Measurements from ENCODE around the gene CC2D2B. TPM values are rescaled to one million over a fixed set of nuclear protein-coding genes. Genes with fewer than 3 reads are reported as not detected.
A peak's percentile ranks its signal among the peaks of the same experiment; 100 is the strongest.

Gene CC2D2B
- total RNA-seq, 1 experiment from 2014 or later, result not detected

DNA sequence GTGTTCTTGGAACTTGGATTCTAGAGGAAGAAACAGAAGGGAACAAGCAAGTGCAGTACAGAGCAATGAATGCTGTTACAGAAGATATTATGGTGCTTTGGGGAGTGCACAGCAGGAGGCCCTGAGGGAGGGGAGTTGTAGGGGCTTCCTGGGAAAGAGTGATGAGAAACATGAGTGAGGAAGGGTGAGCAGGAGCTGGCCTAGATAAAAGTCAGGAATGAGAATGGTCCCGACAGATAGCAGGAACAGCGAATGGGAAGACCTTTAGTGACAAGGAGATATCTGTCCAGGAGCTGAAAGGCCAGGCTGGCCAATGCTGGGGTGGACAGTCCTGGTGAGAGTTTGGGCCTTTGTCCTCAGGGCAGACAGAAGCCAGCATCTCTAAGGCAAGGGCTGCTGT lies 115.0 kb downstream of the CC2D2B start:
- no peaks in the 10 kb centered on the region for H3K27me3 Mint-ChIP-seq (ENCODE audit: insufficient read depth, unreplicated experiment)
- BruUV-seq (replicated peaks), result no TSS peak
- DNase-seq (ENCODE audit: unreplicated experiment), result no peak
- TF ChIP-seq, protein P1, sequence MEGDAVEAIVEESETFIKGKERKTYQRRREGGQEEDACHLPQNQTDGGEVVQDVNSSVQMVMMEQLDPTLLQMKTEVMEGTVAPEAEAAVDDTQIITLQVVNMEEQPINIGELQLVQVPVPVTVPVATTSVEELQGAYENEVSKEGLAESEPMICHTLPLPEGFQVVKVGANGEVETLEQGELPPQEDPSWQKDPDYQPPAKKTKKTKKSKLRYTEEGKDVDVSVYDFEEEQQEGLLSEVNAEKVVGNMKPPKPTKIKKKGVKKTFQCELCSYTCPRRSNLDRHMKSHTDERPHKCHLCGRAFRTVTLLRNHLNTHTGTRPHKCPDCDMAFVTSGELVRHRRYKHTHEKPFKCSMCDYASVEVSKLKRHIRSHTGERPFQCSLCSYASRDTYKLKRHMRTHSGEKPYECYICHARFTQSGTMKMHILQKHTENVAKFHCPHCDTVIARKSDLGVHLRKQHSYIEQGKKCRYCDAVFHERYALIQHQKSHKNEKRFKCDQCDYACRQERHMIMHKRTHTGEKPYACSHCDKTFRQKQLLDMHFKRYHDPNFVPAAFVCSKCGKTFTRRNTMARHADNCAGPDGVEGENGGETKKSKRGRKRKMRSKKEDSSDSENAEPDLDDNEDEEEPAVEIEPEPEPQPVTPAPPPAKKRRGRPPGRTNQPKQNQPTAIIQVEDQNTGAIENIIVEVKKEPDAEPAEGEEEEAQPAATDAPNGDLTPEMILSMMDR (IDR thresholded peaks at IDR 0.05; ENCODE audit: unreplicated experiment), result no peak
- ChIA-PET CTCF (interaction anchor here (0.8 to 1.5 kb wide), 4 partner anchors 18 to 329 kb away, joined by 3 to 4 read pairs (median 3); partner anchors contain the start of gene TCTN3), POLR2A (interaction anchor here (0.9 kb wide), 1 partner anchor 68 kb away, joined by 4 read pairs; no protein-coding TSS in a partner anchor)
- intact Hi-C loops (cut with micrococcal nuclease), result no loop called here
- no peak overlapping the region for H3K27ac Mint-ChIP-seq (ENCODE audit: low read depth, unreplicated experiment)
- H3K36me3 Mint-ChIP-seq (ENCODE audit: insufficient read depth, unreplicated experiment), result no peaks in the 10 kb centered on the region
- H3K4me3 Mint-ChIP-seq (ENCODE audit: unreplicated experiment), result no peak overlapping the region
- H3K4me1 Mint-ChIP-seq (ENCODE audit: insufficient read depth, unreplicated experiment), result no peaks in the 10 kb centered on the region
- no peaks in the 10 kb centered on the region for H3K9me3 Mint-ChIP-seq (ENCODE audit: unreplicated experiment)

DNA sequence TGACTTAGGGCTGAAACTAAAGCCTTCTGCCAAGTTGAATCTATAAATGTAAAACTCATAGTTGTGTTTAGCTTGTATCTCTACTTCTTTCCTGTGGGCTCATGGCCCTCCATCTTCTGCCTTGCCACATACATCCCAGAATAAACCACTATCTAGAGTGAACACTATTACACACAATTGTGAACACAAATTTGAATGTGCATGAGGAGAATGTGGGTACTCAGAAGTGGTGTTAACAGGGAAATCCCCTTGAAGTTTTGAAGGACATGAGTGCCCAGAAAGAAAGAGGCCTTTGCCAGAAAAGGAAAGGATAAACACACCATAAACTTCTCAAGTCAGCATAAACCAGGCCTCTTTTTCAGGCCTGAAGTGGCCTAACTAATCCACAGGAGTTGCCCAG lies 115.4 kb downstream of the CC2D2B start:
- Mint-ChIP-seq H3K27me3 (ENCODE audit: insufficient read depth, unreplicated experiment) (no peaks in the 10 kb centered on the region), H3K9me3 (ENCODE audit: unreplicated experiment) (no peaks in the 10 kb centered on the region), H3K4me3 (ENCODE audit: unreplicated experiment) (no peak overlapping the region), H3K27ac (ENCODE audit: low read depth, unreplicated experiment) (no peak overlapping the region), H3K36me3 (ENCODE audit: insufficient read depth, unreplicated experiment) (no peaks in the 10 kb centered on the region), H3K4me1 (ENCODE audit: insufficient read depth, unreplicated experiment) (no peaks in the 10 kb centered on the region)
- CTCF ChIA-PET, result interaction anchor here (0.8 to 1.5 kb wide), 5 partner anchors 18 to 329 kb away, joined by 3 to 6 read pairs (median 3); partner anchors contain the start of gene TCTN3
- intact Hi-C loops (cut with micrococcal nuclease), result no loop called here
- POLR2A ChIA-PET, result interaction anchor here (0.9 kb wide), 1 partner anchor 67 kb away, joined by 4 read pairs; no protein-coding TSS in a partner anchor
- TF ChIP-seq, protein P1 (IDR thresholded peaks at IDR 0.05; ENCODE audit: unreplicated experiment), result no peak
- BruUV-seq (replicated peaks), result no TSS peak
- no peak for DNase-seq (ENCODE audit: unreplicated experiment)

DNA sequence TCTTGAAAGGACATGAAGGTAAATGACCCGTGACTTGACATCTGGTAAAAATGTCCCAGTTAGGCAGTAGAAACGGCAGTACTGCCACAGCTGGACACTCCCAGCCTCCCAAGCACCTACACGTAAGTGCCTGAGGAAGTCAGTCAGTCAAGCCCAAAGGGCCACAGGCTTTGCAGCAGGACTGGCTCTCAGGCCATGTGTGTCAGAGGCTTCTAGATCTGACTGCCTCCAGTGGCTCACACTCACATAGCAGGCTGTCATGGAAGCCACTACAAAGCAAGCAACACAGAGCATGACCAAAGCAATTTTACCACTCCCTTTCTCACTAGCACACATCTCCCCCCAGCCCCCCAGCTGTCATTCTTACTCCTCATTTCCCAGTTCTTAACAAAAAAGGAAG lies 117.8 kb downstream of the CC2D2B start:
- H3K27me3 Mint-ChIP-seq (ENCODE audit: insufficient read depth, unreplicated experiment), result no peaks in the 10 kb centered on the region
- ChIA-PET POLR2A (interaction anchor here (1.6 kb wide), 1 partner anchor 19 kb away, joined by 4 read pairs; no protein-coding TSS in a partner anchor), CTCF (interaction anchor here (0.6 to 2.4 kb wide), 4 partner anchors 8 to 375 kb away, joined by 3 to 26 read pairs (median 4); partner anchors contain the start of gene TCTN3)
- no peaks in the 10 kb centered on the region for H3K4me1 Mint-ChIP-seq (ENCODE audit: insufficient read depth, unreplicated experiment)
- no peak overlapping the region for H3K4me3 Mint-ChIP-seq (ENCODE audit: unreplicated experiment)
- peak; percentile 23 for DNase-seq (ENCODE audit: unreplicated experiment)
- TF ChIP-seq, protein P1 (IDR thresholded peaks at IDR 0.05; ENCODE audit: unreplicated experiment), result peak; percentile 9
- H3K9me3 Mint-ChIP-seq (ENCODE audit: unreplicated experiment), result no peaks in the 10 kb centered on the region
- BruUV-seq (replicated peaks), result no TSS peak
- intact Hi-C loops (cut with micrococcal nuclease), result no loop called here
- no peaks in the 10 kb centered on the region for H3K36me3 Mint-ChIP-seq (ENCODE audit: insufficient read depth, unreplicated experiment)
- no peak overlapping the region for H3K27ac Mint-ChIP-seq (ENCODE audit: low read depth, unreplicated experiment)

DNA sequence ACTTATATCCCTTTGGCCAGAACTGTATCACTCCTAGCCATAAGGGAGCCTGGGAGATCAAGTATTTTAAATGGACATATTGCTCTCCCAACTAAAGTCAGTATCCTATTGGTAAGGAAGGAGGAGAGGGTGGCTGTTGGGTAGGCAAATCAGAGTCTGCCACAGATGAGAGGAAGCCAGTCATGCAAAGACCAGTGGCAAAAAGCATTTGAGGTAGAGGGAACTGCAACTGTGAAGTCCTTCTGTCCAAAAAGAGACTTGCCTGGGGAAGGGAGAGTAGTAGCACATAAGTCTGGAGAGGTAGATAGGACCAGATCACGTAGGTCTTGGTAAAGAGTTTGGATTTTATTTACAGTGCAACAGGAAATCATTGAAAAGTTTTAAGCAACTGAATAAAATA lies 126.8 kb downstream of the CC2D2B start:
- peaks cover 21% of the 10 kb centered on the region for H3K27me3 Mint-ChIP-seq (ENCODE audit: insufficient read depth, unreplicated experiment)
- H3K9me3 Mint-ChIP-seq (ENCODE audit: unreplicated experiment), result no peaks in the 10 kb centered on the region
- no peak overlapping the region for H3K4me3 Mint-ChIP-seq (ENCODE audit: unreplicated experiment)
- no TSS peak for BruUV-seq (replicated peaks)
- no peaks in the 10 kb centered on the region for H3K4me1 Mint-ChIP-seq (ENCODE audit: insufficient read depth, unreplicated experiment)
- POLR2A ChIA-PET, result no interaction called here
- no peak for DNase-seq (ENCODE audit: unreplicated experiment)
- CTCF ChIA-PET, result no interaction called here
- H3K27ac Mint-ChIP-seq (ENCODE audit: low read depth, unreplicated experiment), result no peak overlapping the region
- TF ChIP-seq, protein P1 (IDR thresholded peaks at IDR 0.05; ENCODE audit: unreplicated experiment), result no peak
- intact Hi-C loops (cut with micrococcal nuclease), result no loop called here
- H3K36me3 Mint-ChIP-seq (ENCODE audit: insufficient read depth, unreplicated experiment), result no peaks in the 10 kb centered on the region
